Activated CD4-positive, alpha-beta T cell treated with anti-CD3 and anti-CD28 coated beads, Interleukin-2, amount 10 ng/mL, durations not matched to agents 24 days and 14 days (primary cell): ENCODE measurements around the gene MAP3K6. TPM values are rescaled to one million over a fixed set of nuclear protein-coding genes. Genes with fewer than 3 reads are reported as not detected.
A peak's percentile ranks its signal among the peaks of the same experiment; 100 is the strongest.

Source experiments
- DNase-seq: peaks from one replicate; pipeline ENCODE4 v3.0.0; 2022
- H3K27ac Mint-ChIP-seq: one replicate; pipeline ENCODE4 v1.8.0; 2022; ENCODE audit warnings: mild to moderate bottlenecking, mixed read lengths
- H3K27me3 Mint-ChIP-seq: one replicate; pipeline ENCODE4 v1.8.0; 2022; ENCODE audit warnings: mixed read lengths
- H3K36me3 Mint-ChIP-seq: one replicate; pipeline ENCODE4 v1.8.0; 2022; ENCODE audit warnings: low read depth, mild to moderate bottlenecking, mixed read lengths
- H3K4me1 Mint-ChIP-seq: one replicate; pipeline ENCODE4 v1.8.0; 2021; ENCODE audit warnings: mixed read lengths
- H3K4me3 Mint-ChIP-seq: one replicate; pipeline ENCODE4 v1.8.0; 2022; ENCODE audit warnings: mild to moderate bottlenecking, moderate library complexity, mixed read lengths
- H3K9me3 Mint-ChIP-seq: one replicate; pipeline ENCODE4 v1.8.0; 2021; ENCODE audit warnings: mixed read lengths
- intact Hi-C: fragments of 100-400 bp; cut with micrococcal nuclease; formaldehyde crosslinking; loops from one replicate; pipeline ENCODE4 v1.15.1; 2023
- total RNA-seq: library from RNA; stranded (reverse); gene quantifications from 2 replicates; pipeline ENCODE4 v1.2.3, GENCODE V29; 2022

The MAP3K6 gene
- total RNA-seq, 1 donor from 2014 or later, result 13.2 TPM

DNA sequence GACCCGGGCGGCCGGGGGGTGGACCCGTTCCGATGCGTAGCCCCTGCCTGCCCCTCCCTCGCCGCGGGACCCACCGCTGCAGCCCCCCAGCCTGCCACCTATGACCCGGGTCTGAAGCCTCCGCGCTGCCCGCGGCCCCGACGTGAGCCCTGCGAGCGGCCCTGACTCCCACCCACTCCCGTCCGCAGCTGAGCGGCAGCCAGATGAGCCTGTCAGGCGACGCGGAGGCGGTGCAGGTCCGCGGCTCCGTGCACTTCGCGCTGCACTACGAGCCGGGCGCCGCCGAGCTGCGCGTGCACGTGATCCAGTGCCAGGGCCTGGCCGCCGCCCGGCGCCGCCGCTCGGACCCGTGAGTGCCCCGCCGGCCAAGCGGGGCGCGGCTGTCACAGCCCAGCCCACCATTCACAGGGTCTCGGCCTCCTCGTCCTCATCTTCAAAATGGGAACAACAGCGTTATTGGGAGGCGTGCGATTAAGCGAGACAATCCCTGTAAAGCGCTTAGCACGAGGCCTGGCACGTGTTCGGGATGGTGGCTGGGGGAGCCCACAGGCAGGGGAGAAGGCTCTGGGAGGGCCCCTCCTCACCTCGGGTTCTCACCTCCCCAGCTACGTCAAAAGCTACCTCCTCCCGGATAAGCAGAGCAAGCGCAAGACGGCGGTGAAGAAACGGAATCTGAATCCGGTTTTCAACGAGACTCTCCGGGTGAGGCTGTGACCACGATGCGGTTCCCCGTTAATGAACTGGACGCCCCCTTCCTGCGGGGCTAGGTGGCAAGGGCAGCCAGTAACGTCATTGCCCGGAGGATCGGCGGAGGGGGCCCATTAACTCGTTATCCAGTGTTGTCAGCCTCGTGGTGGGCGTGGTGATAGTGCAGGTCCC lies 16.7 kb downstream of the MAP3K6 start:
- intact Hi-C loops, result loop anchor here (1.0 kb wide), 1 partner anchor 9 kb away; no protein-coding TSS in a partner anchor
- Mint-ChIP-seq H3K27ac (no peak overlapping the region), H3K4me3 (no peak overlapping the region), H3K4me1 (peaks cover 9% of the 10 kb centered on the region), H3K27me3 (no peaks in the 10 kb centered on the region), H3K36me3 (peaks cover 19% of the 10 kb centered on the region), H3K9me3 (no peaks in the 10 kb centered on the region)
- DNase-seq, result no peak

- H3K4me1 Mint-ChIP-seq, result peaks cover 14% of the 10 kb centered on the region
- no peak overlapping the region for H3K27ac Mint-ChIP-seq
- no peaks in the 10 kb centered on the region for H3K9me3 Mint-ChIP-seq
- intact Hi-C loops, result loop anchor here (1.0 kb wide), 1 partner anchor 8 kb away; no protein-coding TSS in a partner anchor
- H3K36me3 Mint-ChIP-seq, result peaks cover 21% of the 10 kb centered on the region
- peak; percentile 82 for DNase-seq
- peak overlapping the region; percentile 51 for H3K4me3 Mint-ChIP-seq
- no peaks in the 10 kb centered on the region for H3K27me3 Mint-ChIP-seq
These were observed 17.6 kb downstream of the MAP3K6 start for GRCh38 chr1:27348861-27349783.

- no peak overlapping the region for H3K27ac Mint-ChIP-seq
These were observed 19.7 kb downstream of the MAP3K6 start for GRCh38 chr1:27346991-27347624.

DNA sequence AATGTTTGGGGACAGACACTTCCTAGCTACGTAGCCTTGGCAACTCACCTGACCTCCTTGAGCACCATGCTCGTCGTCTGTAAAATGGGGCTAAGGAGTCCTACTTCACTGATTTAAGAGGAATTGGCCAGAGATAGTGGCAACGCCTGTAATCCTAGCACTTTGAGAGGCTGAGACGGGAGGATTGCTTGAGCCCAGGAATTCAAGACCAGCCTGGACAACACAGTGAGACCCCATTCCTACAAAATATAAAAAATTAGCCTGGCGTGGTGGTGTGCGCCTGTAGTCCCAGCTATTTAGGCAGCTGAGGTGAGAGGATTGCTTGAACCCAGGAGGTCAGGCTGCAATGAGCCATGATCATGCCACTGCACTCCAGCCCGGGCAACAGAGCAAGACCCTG lies 20.4 kb downstream of the MAP3K6 start:
- Mint-ChIP-seq H3K4me3 (peak overlapping the region; percentile 26), H3K9me3 (no peaks in the 10 kb centered on the region), H3K27ac (peak overlapping the region; percentile 34), H3K36me3 (peaks cover 19% of the 10 kb centered on the region), H3K4me1 (peaks cover 39% of the 10 kb centered on the region), H3K27me3 (no peaks in the 10 kb centered on the region)
- intact Hi-C loops, result no loop called here
- DNase-seq, result no peak

More at GRCh38 chr1:27346991-27347624, 19.7 kb downstream of the MAP3K6 start:
- Mint-ChIP-seq H3K9me3 (no peaks in the 10 kb centered on the region), H3K4me3 (no peak overlapping the region), H3K36me3 (peaks cover 20% of the 10 kb centered on the region), H3K4me1 (peaks cover 32% of the 10 kb centered on the region), H3K27me3 (no peaks in the 10 kb centered on the region)
- intact Hi-C loops, result no loop called here
- no peak for DNase-seq

GRCh38 chr1:27345272-27345671 lies 21.5 kb downstream of the MAP3K6 start:
- Mint-ChIP-seq H3K27ac (no peak overlapping the region), H3K27me3 (no peaks in the 10 kb centered on the region), H3K4me1 (peaks cover 47% of the 10 kb centered on the region), H3K9me3 (no peaks in the 10 kb centered on the region), H3K4me3 (peak overlapping the region; percentile 27), H3K36me3 (peaks cover 19% of the 10 kb centered on the region)
- DNase-seq, result no peak
- intact Hi-C loops, result no loop called here

DNA sequence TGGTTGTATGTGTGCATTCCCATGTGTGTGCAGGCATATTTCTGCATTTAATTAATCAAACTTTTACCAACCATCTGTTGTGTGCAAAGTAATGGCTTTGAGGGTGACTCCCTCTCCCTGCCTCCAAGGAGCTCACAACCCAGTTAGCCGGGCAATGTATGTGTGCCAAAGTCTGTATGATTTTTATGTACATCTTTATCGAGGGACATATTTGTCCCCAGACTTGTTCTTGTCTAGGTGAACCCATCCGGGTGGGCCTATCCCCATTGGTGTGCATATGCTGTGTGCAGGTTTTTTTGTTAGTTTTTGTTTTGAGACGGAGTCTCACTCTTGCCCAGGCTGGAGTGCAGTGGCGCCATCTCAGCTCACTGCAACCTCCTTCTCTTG lies 23.1 kb downstream of the MAP3K6 start:
- peak; percentile 70 for DNase-seq
- H3K4me1 Mint-ChIP-seq, result peaks cover 62% of the 10 kb centered on the region
- intact Hi-C loops, result no loop called here

DNA sequence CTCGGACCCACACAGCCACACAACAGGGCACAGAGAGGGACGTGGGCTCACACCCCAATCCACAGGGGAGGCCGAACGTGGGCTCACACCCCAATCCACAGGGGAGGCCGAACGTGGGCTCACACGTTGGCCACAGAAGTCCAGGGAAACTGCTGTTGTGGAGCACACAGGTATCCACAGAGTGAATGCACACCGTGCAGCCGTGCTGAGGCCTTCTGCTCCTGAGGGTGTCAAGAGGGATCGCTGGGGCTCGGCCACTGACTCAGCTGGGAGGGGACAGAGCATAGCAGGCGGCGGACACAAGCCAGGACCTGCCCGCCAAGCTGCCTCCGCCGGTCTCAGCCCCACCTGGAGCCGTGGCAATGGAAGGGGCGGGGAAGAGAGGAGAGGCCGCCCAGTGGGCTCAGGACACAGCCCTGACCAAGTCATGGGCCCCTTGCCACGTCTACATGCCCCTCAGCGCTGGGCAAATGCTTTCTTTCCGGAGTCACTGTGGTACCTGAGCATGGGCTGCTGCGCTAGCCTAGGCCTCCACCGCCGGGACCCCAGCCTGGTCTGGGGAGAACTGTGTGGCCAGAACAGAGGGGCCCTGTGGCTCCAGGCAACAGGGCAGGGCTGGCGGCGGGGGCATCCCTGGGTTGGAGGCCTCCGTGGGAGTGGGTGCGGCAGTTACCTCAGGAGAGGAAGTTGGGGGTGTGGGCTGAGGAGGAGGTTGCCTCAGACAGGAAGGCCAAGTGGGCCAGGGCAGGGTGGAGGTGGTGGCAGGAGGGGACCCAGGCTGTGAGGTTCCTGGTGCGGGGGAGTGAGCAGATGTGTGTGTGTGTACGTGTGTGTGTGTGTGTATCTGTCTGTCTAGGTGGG lies 23.8 kb downstream of the MAP3K6 start:
- intact Hi-C loops, result no loop called here
- Mint-ChIP-seq H3K27ac (peak overlapping the region; percentile 87), H3K27me3 (no peaks in the 10 kb centered on the region), H3K9me3 (no peaks in the 10 kb centered on the region), H3K4me1 (peaks cover 61% of the 10 kb centered on the region), H3K36me3 (peaks cover 19% of the 10 kb centered on the region), H3K4me3 (peak overlapping the region; percentile 86)
- DNase-seq, result peak; percentile 93

More for the DNA sequence above, 23.1 kb downstream of the MAP3K6 start:
- Mint-ChIP-seq H3K27me3 (no peaks in the 10 kb centered on the region), H3K36me3 (peaks cover 21% of the 10 kb centered on the region), H3K9me3 (no peaks in the 10 kb centered on the region), H3K27ac (peak overlapping the region; percentile 87), H3K4me3 (peak overlapping the region; percentile 86)

- Mint-ChIP-seq H3K27me3 (no peaks in the 10 kb centered on the region), H3K9me3 (no peaks in the 10 kb centered on the region), H3K27ac (peak overlapping the region; percentile 87), H3K4me3 (peak overlapping the region; percentile 86), H3K4me1 (peaks cover 59% of the 10 kb centered on the region), H3K36me3 (peaks cover 18% of the 10 kb centered on the region)
- DNase-seq, result peak; percentile 77
- intact Hi-C loops, result no loop called here
These were observed 24.4 kb downstream of the MAP3K6 start for GRCh38 chr1:27342391-27342777.

- peak within 1 kb of the TSS; percentile 87 for H3K27ac Mint-ChIP-seq
- H3K4me1 Mint-ChIP-seq, result peaks cover 59% of the 10 kb centered on the region
- intact Hi-C loops, result loop anchor here (1.0 kb wide), 2 partner anchors 8 to 19 kb away; partner anchors contain the start of gene TMEM222
- peak within 1 kb of the TSS; percentile 86 for H3K4me3 Mint-ChIP-seq
- no peaks in the 10 kb centered on the region for H3K9me3 Mint-ChIP-seq
- H3K36me3 Mint-ChIP-seq, result peaks cover 18% of the 10 kb centered on the region
- no peaks in the 10 kb centered on the region for H3K27me3 Mint-ChIP-seq
- peak; percentile 90 for DNase-seq
These were observed 25.1 kb downstream of the MAP3K6 start, which contains the start of gene SYTL1 for GRCh38 chr1:27341525-27342252. Gene SYTL1 (plus strand): TSS chr1:27342022. CDS start chr1:27345335, 3,313 bp downstream.

DNA sequence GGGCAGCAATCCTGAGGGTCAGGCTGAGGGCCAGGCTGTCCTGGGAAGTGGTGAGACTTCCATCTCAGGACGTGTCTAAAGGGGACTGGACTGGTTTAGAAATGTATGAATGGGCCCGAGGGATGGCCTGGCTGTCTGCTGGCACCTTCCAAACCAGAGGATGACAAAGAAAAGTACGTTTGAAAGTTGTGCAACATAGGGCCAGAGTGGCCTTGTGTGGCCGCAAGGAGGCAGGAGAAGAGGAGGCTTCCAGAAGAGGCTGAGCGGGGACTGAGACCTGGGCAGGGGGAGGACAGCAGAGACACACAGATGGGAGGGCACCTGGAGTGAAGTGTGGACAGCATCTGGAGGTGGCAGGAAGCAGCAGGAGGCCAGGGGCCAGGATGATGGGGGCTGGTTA lies 27.5 kb downstream of the MAP3K6 start:
- DNase-seq, result no peak
- Mint-ChIP-seq H3K27me3 (no peaks in the 10 kb centered on the region), H3K4me1 (peaks cover 49% of the 10 kb centered on the region), H3K27ac (peak overlapping the region; percentile 46), H3K4me3 (no peak overlapping the region), H3K36me3 (peaks cover 20% of the 10 kb centered on the region), H3K9me3 (no peaks in the 10 kb centered on the region)
- intact Hi-C loops, result no loop called here

- peak overlapping the region; percentile 46 for H3K27ac Mint-ChIP-seq
- H3K9me3 Mint-ChIP-seq, result no peaks in the 10 kb centered on the region
- no peaks in the 10 kb centered on the region for H3K27me3 Mint-ChIP-seq
- peaks cover 44% of the 10 kb centered on the region for H3K4me1 Mint-ChIP-seq
- H3K36me3 Mint-ChIP-seq, result peaks cover 24% of the 10 kb centered on the region
- DNase-seq, result no peak
- intact Hi-C loops, result no loop called here
- no peak overlapping the region for H3K4me3 Mint-ChIP-seq
These were observed 28.0 kb downstream of the MAP3K6 start for GRCh38 chr1:27338751-27339150.

GRCh38 chr1:27336756-27337155 lies 30.0 kb downstream of the MAP3K6 start:
- H3K4me1 Mint-ChIP-seq, result peaks cover 35% of the 10 kb centered on the region
- H3K27me3 Mint-ChIP-seq, result no peaks in the 10 kb centered on the region
- no peak overlapping the region for H3K27ac Mint-ChIP-seq
- no peaks in the 10 kb centered on the region for H3K9me3 Mint-ChIP-seq
- no peak for DNase-seq
- peaks cover 36% of the 10 kb centered on the region for H3K36me3 Mint-ChIP-seq
- no peak overlapping the region for H3K4me3 Mint-ChIP-seq
- intact Hi-C loops, result no loop called here
